Activated CD8-positive, alpha-beta memory T cell treated with anti-CD3 and anti-CD28 coated beads, Interleukin-2, amount 50 U/mL, for 1 hour (primary cell): ENCODE results near the gene NR6A1.
"Not testable (repeated sequence)": the region's sequence is repeated elsewhere in the genome, so short reads cannot be mapped to it uniquely, and the experiment has no call there.

Experiments used
- DNase-seq: peaks from one replicate; pipeline ENCODE4 v3.0.0-alpha.2; 2020; ENCODE audit errors: extremely low read depth

NR6A1 gene

GRCh38 chr9:124615840-124616239 lies 155.3 kb downstream of the NR6A1 start:
- DNase-seq: not testable (repeated sequence)

- DNase-seq: no peak
Observed at GRCh38 chr9:124615100-124615742, 155.9 kb downstream of the NR6A1 start.

- no peak for DNase-seq
Observed at GRCh38 chr9:124613849-124614248, 157.3 kb downstream of the NR6A1 start.

DNA sequence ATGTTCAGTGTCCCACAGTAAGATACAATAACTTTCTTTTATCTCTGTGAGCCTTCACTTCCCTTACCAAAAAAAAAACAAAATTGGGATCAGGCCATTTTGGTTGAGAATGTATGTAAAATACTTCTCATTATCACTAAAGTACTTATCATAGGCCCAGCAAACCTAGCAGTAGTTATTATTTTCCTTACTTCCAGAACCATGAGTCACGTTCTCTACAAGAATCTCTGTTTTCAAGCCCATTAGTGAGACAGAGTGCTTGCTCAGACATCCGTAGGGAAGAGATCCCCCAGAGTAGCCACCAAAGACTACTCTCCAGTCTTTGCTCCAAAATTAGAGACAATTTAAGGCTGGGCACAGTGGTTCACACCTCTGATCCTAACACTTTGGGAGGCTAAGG lies 160.0 kb downstream of the NR6A1 start:
- no peak for DNase-seq

- DNase-seq: no peak
Observed at GRCh38 chr9:124606027-124606426, 165.1 kb downstream of the NR6A1 start.

- DNase-seq: no peak
Observed at GRCh38 chr9:124605258-124605657, 165.9 kb downstream of the NR6A1 start.

- DNase-seq: no peak
Observed at GRCh38 chr9:124602632-124603031, 168.5 kb downstream of the NR6A1 start.

GRCh38 chr9:124602204-124602603 lies 168.9 kb downstream of the NR6A1 start:
- DNase-seq: no peak

DNA sequence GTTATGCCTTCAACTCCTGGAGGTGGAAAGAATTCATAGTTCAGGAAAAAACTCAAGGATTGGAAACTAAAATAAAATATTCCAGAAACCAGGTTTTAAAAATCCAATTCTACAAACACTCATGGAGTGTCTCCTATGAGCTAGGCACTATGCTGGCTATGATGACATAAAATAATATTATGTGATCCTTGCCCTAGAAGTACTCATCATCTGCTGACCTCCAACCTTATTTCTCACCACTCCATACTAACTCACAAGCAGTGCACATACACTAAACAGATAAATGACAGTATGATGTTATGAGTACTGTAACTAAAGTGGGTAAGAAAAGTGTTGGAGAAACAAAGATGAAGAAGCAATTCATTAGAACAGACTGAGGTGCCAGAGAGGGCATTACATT lies 170.7 kb downstream of the NR6A1 start:
- DNase-seq: no peak

GRCh38 chr9:124599121-124599795 lies 171.9 kb downstream of the NR6A1 start:
- no peak for DNase-seq

DNA sequence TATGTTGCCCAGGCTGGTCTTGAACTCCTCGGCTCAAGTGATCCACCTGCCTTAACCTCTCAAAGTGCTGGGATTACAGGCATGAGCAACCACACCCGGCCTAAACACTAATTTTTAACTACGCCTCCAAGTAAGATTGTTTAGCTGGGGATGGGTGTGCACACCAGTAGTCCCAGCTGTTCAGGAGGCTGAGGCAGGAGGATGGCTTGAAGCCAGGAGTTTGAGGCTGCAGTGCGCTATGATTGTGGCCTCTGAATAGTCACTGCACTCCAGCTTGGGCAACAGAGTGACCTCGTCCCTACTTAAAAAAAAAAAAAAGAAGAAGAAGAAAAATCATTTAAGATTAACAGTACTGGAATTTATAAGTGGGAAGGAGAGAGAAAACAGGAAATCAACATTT lies 173.1 kb downstream of the NR6A1 start:
- no peak for DNase-seq

DNA sequence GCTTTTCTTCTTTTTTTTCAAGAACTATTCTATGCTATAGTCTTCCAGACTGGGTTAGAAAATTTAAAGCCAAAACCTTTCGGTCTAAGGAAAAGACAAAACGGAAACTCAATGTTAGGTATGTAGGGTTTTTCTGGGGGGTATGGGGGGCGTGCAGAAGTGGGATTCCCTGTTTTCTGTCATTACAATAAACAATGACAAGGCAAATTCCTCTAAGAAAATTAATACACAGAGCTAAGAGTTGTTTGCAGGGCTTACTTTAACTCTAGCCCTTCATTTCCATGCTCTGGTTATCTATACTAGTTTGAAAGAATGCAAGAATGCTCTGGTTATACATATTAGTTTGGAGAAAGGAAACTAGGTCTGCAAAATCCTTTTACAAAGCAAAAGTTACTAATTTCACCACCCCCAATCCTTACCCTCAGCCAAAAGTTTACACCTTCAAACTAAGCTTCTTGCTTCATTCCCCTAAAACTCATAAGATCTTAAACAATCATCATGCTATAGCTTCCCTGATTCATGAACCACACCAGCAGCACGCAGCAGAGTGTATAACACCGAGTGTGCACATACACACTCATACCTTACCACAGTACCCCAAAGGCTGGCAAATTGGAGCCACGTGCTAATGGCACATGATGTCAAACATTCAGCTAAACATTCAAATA lies 174.8 kb downstream of the NR6A1 start:
- DNase-seq: no peak

DNA sequence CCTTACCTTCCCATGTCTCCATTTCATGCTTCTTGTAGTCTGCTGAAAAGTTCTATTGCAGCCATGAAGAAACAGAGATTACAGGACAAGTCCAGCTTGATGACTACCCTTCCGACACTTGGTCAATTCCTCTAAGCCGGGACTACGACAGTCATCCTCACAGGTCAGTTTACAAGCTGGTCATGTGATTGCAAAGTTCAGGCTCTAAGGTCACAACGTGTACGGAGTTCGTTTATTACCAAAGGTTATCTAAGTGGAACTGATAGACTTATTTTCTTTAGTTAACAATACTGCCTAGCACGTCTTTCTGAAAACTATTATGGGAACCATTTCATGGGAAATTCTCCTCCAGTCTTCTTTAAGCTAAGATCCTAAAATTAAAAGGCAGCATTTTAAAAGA lies 175.4 kb downstream of the NR6A1 start:
- DNase-seq: no peak

DNA sequence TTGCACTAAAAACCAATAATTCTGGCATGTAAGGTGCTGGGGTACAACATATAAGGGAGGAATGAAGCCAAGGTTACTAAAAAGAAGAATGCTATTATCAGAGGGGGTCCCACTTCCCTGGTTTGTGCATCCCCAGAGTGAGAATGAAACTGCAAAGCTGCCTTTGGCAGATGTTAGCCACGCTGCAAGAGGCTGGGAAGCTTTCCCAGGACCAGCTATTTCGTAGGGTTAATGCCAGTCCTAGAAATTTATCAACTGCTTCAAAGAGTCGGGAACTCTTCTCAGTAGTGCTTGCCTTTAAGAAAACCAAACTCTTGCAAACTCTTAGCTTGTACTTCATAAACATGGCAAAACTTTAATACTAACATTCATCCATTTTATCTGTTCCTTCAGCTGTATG lies 176.4 kb downstream of the NR6A1 start:
- DNase-seq: no peak

DNA sequence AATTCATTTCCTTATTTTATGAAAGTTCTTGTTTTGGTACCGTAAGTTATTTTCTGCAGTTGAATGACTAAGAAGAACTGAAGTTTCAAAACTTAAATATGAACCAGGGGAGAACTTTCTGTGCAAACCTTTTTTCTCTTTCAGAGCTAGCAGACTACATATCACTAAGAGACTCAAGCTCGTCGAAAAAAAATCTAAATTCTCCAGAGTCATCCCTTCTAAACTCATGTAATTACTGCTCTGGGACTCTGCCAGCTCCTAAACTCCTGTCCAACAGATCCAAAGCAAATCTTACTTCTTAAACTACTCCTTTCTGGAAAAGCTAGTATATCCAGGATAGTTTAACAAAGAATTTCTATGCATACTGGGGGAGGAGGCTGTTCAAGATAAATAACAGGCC lies 176.9 kb downstream of the NR6A1 start:
- no peak for DNase-seq

DNA sequence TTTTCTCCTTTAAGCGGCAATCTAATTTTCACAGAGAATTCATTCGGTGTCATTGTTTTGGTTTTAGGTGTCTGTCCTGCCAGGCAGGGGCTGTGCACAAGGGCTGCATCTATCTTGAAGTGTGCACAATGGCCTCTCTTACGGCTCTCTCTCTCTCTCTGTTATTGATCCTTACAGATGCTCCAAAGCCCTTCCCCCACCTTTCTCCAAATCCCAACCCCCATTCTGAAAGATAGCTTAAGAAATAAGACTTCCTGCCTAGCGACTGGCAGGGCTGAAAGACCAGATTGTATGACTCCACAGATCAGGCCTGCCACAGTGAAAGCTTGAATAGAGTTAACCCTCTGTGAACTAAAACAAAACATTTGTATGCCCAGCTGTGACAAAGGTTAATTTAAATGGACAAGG lies 177.5 kb downstream of the NR6A1 start:
- no peak for DNase-seq

GRCh38 chr9:124593200-124593599 lies 177.9 kb downstream of the NR6A1 start:
- DNase-seq: no peak

DNA sequence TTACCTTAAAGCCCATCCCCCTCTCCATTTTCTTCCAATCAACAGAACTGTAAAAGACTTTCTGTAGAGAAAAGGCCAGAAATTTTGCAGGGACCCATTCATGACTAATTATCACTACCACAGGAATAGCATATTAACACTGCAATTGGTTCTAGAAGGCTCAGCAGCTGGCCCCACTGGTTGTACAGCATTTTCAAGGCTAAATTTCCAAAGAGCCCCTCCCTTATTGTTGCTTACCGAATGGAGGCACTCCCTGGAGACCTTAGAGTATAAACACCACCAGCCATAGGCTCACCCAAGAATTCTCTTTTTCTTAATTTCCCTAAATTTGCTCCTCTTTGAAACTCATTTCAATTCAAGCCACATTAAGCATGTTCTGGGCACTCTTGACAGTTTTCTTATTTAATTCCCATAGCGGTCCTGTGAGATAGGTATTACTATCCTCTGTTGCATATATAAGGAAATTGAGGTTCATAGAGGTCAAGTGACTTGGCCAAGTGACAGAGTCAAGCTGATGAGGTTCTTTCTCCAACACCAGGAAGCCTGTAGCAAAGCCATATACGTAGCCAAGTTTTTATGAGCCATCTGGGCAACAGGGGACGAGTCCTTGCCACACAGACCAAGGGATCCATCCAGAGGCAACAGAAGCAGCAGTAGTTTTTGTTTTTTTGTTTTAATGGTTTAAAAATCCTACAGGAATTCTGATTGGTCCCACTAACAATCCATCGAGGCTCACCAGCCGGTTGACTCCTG lies 180.0 kb downstream of the NR6A1 start:
- DNase-seq: no peak

GRCh38 chr9:124584631-124585030 lies 186.5 kb downstream of the NR6A1 start:
- no peak for DNase-seq

DNA sequence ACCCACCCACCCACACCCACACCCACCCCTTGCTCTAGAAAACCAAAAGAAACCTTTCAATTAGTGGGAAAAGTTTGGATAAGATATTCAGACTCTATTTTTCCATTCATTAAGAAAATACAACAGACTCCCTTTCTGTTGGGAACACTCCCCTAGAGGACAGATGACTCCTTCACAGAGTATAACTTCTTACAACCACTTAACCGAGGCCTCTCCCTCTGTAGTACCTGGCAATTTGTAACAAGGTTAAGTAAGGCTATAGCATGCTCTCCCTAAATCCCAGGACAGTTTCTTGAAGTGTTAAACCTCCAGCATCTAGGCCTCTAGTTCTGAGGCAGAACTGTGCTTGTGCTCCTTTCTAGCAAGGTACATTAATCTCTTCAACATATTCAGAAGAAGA lies 188.0 kb downstream of the NR6A1 start:
- no peak for DNase-seq

GRCh38 chr9:124580186-124580585 lies 190.9 kb downstream of the NR6A1 start:
- no peak for DNase-seq

GRCh38 chr9:124576751-124577150 lies 194.4 kb downstream of the NR6A1 start:
- no peak for DNase-seq
